ENCODE measurements around the gene RAD51B.

Gene RAD51B

GRCh38 chr14:68596211-68596610 lies 776.6 kb downstream of the RAD51B start:
- DNase-seq = no peak

- DNase-seq = no peak
Observed at GRCh38 chr14:68596701-68597100, 777.1 kb downstream of the RAD51B start.

- no peak for DNase-seq
Observed at GRCh38 chr14:68598089-68598488, 778.5 kb downstream of the RAD51B start.

GRCh38 chr14:68598621-68599447 lies 779.3 kb downstream of the RAD51B start:
- DNase-seq = no peak

GRCh38 chr14:68599896-68600610 lies 780.5 kb downstream of the RAD51B start:
- peak; percentile 50 for DNase-seq

- DNase-seq = no peak
Observed at GRCh38 chr14:68602507-68602906, 782.9 kb downstream of the RAD51B start.

- no peak for DNase-seq
Observed at GRCh38 chr14:68603533-68604360, 784.2 kb downstream of the RAD51B start.

- no peak for DNase-seq
Observed at GRCh38 chr14:68604361-68604730, 784.8 kb downstream of the RAD51B start.

- DNase-seq = no peak
Observed at GRCh38 chr14:68604822-68605221, 785.2 kb downstream of the RAD51B start.

- no peak for DNase-seq
Observed at GRCh38 chr14:68606176-68606575, 786.6 kb downstream of the RAD51B start.

GRCh38 chr14:68606644-68607043 lies 787.1 kb downstream of the RAD51B start:
- DNase-seq = no peak

- peak; percentile 27 for DNase-seq
Observed at GRCh38 chr14:68607081-68607866, 787.7 kb downstream of the RAD51B start.

- peak; percentile 67 for DNase-seq
Observed at GRCh38 chr14:68607867-68608573, 788.4 kb downstream of the RAD51B start.

- DNase-seq = no peak
Observed at GRCh38 chr14:68608574-68608962, 789.0 kb downstream of the RAD51B start.

GRCh38 chr14:68609012-68609411 lies 789.4 kb downstream of the RAD51B start:
- DNase-seq = no peak

- no peak for DNase-seq
Observed at GRCh38 chr14:68610251-68610793, 790.7 kb downstream of the RAD51B start.

- DNase-seq = no peak
Observed at GRCh38 chr14:68611599-68611998, 792.0 kb downstream of the RAD51B start.

- no peak for DNase-seq
Observed at GRCh38 chr14:68612049-68612448, 792.5 kb downstream of the RAD51B start.

GRCh38 chr14:68616221-68616902 lies 796.8 kb downstream of the RAD51B start:
- no peak for DNase-seq

- no peak for DNase-seq
Observed at GRCh38 chr14:68619790-68620574, 800.4 kb downstream of the RAD51B start.
